ENCODE results near the gene HBS1L.

- no peak for TF ChIP-seq POLR2AphosphoS5 (IDR thresholded peaks at IDR 0.05; ENCODE audit: low read depth, low read length)
- no peak for TF ChIP-seq TAF1 (IDR thresholded peaks at IDR 0.05; ENCODE audit: low read depth, low read length)
- TF ChIP-seq POLR2A (IDR thresholded peaks at IDR 0.05; ENCODE audit: low read depth, low read length) = no peak
- no peak for TF ChIP-seq SPI1 (IDR thresholded peaks at IDR 0.05; ENCODE audit: low read depth, low read length)
- TF ChIP-seq POU2F2 (IDR thresholded peaks at IDR 0.05; ENCODE audit: low read depth, low read length) = no peak
- TF ChIP-seq PAX5 (IDR thresholded peaks at IDR 0.05; ENCODE audit: insufficient read depth, low read length, severe bottlenecking) = no peak
Measured at GRCh38 chr6:135014353-135014832, 40.2 kb downstream of the HBS1L start.
